ENCODE results near the gene GAS2. TPM values are rescaled to one million over a fixed set of nuclear protein-coding genes. Genes with fewer than 3 reads are reported as not detected.
A peak's percentile ranks its signal among the peaks of the same experiment; 100 is the strongest.
"Not testable (repeated sequence)": the region's sequence is repeated elsewhere in the genome, so short reads cannot be mapped to it uniquely, and the experiment has no call there.

Gene GAS2
- total and polyA plus RNA-seq, 5 experiments from 2014 or later = 2.9 to 6.0 (median 5.0) TPM

GRCh38 chr11:22641559-22641958, 24.9 kb upstream of the GAS2 start:
- H3K27ac Mint-ChIP-seq = no peak overlapping the region
- DNase-seq (no peak), ATAC-seq (no peak)
- peaks cover 0 to 5% (median 1%) of the 10 kb centered on the region in 4 donors for H3K4me1 Mint-ChIP-seq
- H3K36me3 Mint-ChIP-seq = peaks cover 0 to 3% (median 0%) of the 10 kb centered on the region in 3 donors
- H3K9me3 Mint-ChIP-seq = no peaks in the 10 kb centered on the region
- no peaks in the 10 kb centered on the region for H3K27me3 Mint-ChIP-seq
- POLR2A ChIA-PET = no interaction called here
- H3K4me3 Mint-ChIP-seq = no peak overlapping the region

- not testable (repeated sequence) for H3K27ac Mint-ChIP-seq, H3K27me3 Mint-ChIP-seq
Observed at GRCh38 chr11:22652346-22652745, 14.1 kb upstream of the GAS2 start.

GRCh38 chr11:22656130-22656529, 10.3 kb upstream of the GAS2 start:
- Mint-ChIP-seq H3K4me1 (peaks cover 16 to 20% (median 18%) of the 10 kb centered on the region in 4 donors), H3K27me3 (peaks cover 0 to 2% (median 0%) of the 10 kb centered on the region in 5 donors), H3K4me3 (no peak overlapping the region), H3K27ac (peak overlapping the region in 7 of 10 donors; percentile 0 to 82 (median 17)), H3K36me3 (peaks cover 0 to 6% (median 4%) of the 10 kb centered on the region in 3 donors), H3K9me3 (peaks cover 0 to 7% (median 0%) of the 10 kb centered on the region in 9 donors)
- no peak for ATAC-seq
- no peak for DNase-seq
- POLR2A ChIA-PET = interaction anchor here (1.8 kb wide), 1 partner anchor 30 kb away, joined by 10 read pairs; the partner anchor contains the start of gene FANCF

More at GRCh38 chr11:22652346-22652745, 14.1 kb upstream of the GAS2 start:
- H3K4me3 Mint-ChIP-seq, H3K36me3 Mint-ChIP-seq, ATAC-seq, DNase-seq, POLR2A ChIA-PET: not testable (repeated sequence)
- Mint-ChIP-seq H3K4me1 (peaks cover 13 to 15% (median 15%) of the 10 kb centered on the region in 4 donors), H3K9me3 (peaks cover 0 to 11% (median 2%) of the 10 kb centered on the region in 9 donors)

- H3K36me3 Mint-ChIP-seq = peaks cover 0 to 5% (median 4%) of the 10 kb centered on the region in 3 donors
- H3K4me3 Mint-ChIP-seq = peak overlapping the region in 9 of 10 donors; percentile 1 to 67 (median 23)
- POLR2A ChIA-PET = interaction anchor here (1.0 to 1.8 kb wide), 2 partner anchors 30 to 32 kb away, joined by 3 to 10 read pairs; partner anchors contain the start of gene FANCF
- ATAC-seq = peak; percentile 62 to 97
- peaks cover 0 to 4% (median 0%) of the 10 kb centered on the region in 5 donors for H3K27me3 Mint-ChIP-seq
- peak in 4 of 10 donors; percentile 31 to 60 (median 50) for DNase-seq
- H3K9me3 Mint-ChIP-seq = peaks cover 0 to 4% (median 0%) of the 10 kb centered on the region in 9 donors
- peaks cover 16 to 20% (median 18%) of the 10 kb centered on the region in 4 donors for H3K4me1 Mint-ChIP-seq
- peak overlapping the region; percentile 21 to 83 (median 68) for H3K27ac Mint-ChIP-seq
Observed at GRCh38 chr11:22657101-22657694, 9.2 kb upstream of the GAS2 start.

GRCh38 chr11:22659783-22660182, 6.6 kb upstream of the GAS2 start:
- Mint-ChIP-seq H3K4me1 (peaks cover 16 to 20% (median 17%) of the 10 kb centered on the region in 4 donors), H3K27ac (no peak overlapping the region), H3K4me3 (no peak overlapping the region), H3K9me3 (no peaks in the 10 kb centered on the region), H3K36me3 (peaks cover 0 to 3% (median 0%) of the 10 kb centered on the region in 3 donors), H3K27me3 (peaks cover 0 to 12% (median 5%) of the 10 kb centered on the region in 5 donors)
- ATAC-seq (no peak), DNase-seq (no peak)
- POLR2A ChIA-PET = interaction anchor here (1.1 kb wide), 1 partner anchor 36 kb away, joined by 3 read pairs; no protein-coding TSS in a partner anchor

GRCh38 chr11:22666688-22667439, 453 bp downstream of the GAS2 start:
- DNase-seq = peak in 5 of 10 donors; percentile 1 to 31 (median 19)

GRCh38 chr11:22668005-22668796, 1.8 kb downstream of the GAS2 start:
- POLR2A ChIA-PET = no interaction called here
- H3K27me3 Mint-ChIP-seq = peaks cover 26 to 65% (median 37%) of the 10 kb centered on the region in 5 donors
- peak overlapping the region in 3 of 10 donors; percentile 2 to 76 (median 59) for H3K4me3 Mint-ChIP-seq
- no peaks in the 10 kb centered on the region for H3K9me3 Mint-ChIP-seq
- H3K36me3 Mint-ChIP-seq = peaks cover 0 to 3% (median 0%) of the 10 kb centered on the region in 3 donors
- no peak overlapping the region for H3K27ac Mint-ChIP-seq
- DNase-seq (no peak), ATAC-seq (no peak)
- peaks cover 6 to 18% (median 11%) of the 10 kb centered on the region in 4 donors for H3K4me1 Mint-ChIP-seq

More at GRCh38 chr11:22666688-22667439, 453 bp downstream of the GAS2 start:
- H3K27me3 Mint-ChIP-seq = peaks cover 26 to 65% (median 39%) of the 10 kb centered on the region in 5 donors
- POLR2A ChIA-PET = no interaction called here
- peaks cover 6 to 18% (median 11%) of the 10 kb centered on the region in 4 donors for H3K4me1 Mint-ChIP-seq
- ATAC-seq = peak; percentile 68 to 86
- H3K27ac Mint-ChIP-seq = no peak overlapping the region
- H3K9me3 Mint-ChIP-seq = no peaks in the 10 kb centered on the region
- peaks cover 0 to 3% (median 0%) of the 10 kb centered on the region in 3 donors for H3K36me3 Mint-ChIP-seq
- peak overlapping the region; percentile 61 to 88 (median 76) for H3K4me3 Mint-ChIP-seq

- H3K27ac Mint-ChIP-seq = no peak overlapping the region
- H3K4me1 Mint-ChIP-seq = peaks cover 6 to 18% (median 11%) of the 10 kb centered on the region in 4 donors
- no peaks in the 10 kb centered on the region for H3K36me3 Mint-ChIP-seq
- DNase-seq = no peak
- H3K4me3 Mint-ChIP-seq = no peak overlapping the region
- H3K27me3 Mint-ChIP-seq = peaks cover 24 to 59% (median 40%) of the 10 kb centered on the region in 5 donors
- ATAC-seq = no peak
- POLR2A ChIA-PET = no interaction called here
- H3K9me3 Mint-ChIP-seq = no peaks in the 10 kb centered on the region
Observed at GRCh38 chr11:22669368-22669767, 3.0 kb downstream of the GAS2 start.

GRCh38 chr11:22670830-22671229, 4.4 kb downstream of the GAS2 start:
- DNase-seq (peak in 2 of 10 donors; percentile 33 to 38), ATAC-seq (peak; percentile 42 to 58)
- Mint-ChIP-seq H3K27ac (no peak overlapping the region), H3K36me3 (no peaks in the 10 kb centered on the region), H3K9me3 (no peaks in the 10 kb centered on the region), H3K4me1 (peaks cover 6 to 16% (median 10%) of the 10 kb centered on the region in 4 donors), H3K27me3 (peaks cover 19 to 54% (median 37%) of the 10 kb centered on the region in 5 donors), H3K4me3 (no peak overlapping the region)
- POLR2A ChIA-PET = interaction anchor here (1.6 kb wide), 1 partner anchor 158 kb away, joined by 5 read pairs; the partner anchor contains the start of gene SVIP

GRCh38 chr11:22671751-22672150, 5.3 kb downstream of the GAS2 start:
- no peaks in the 10 kb centered on the region for H3K36me3 Mint-ChIP-seq
- no peaks in the 10 kb centered on the region for H3K9me3 Mint-ChIP-seq
- peaks cover 12 to 48% (median 30%) of the 10 kb centered on the region in 5 donors for H3K27me3 Mint-ChIP-seq
- ATAC-seq (no peak), DNase-seq (no peak)
- peaks cover 0 to 7% (median 4%) of the 10 kb centered on the region in 4 donors for H3K4me1 Mint-ChIP-seq
- POLR2A ChIA-PET = interaction anchor here (1.6 kb wide), 1 partner anchor 157 kb away, joined by 5 read pairs; the partner anchor contains the start of gene SVIP
- H3K4me3 Mint-ChIP-seq = no peak overlapping the region
- H3K27ac Mint-ChIP-seq = no peak overlapping the region

- no peak overlapping the region for H3K27ac Mint-ChIP-seq
Observed at GRCh38 chr11:22674470-22675439, 8.3 kb downstream of the GAS2 start.

More at GRCh38 chr11:22674470-22675439, 8.3 kb downstream of the GAS2 start:
- POLR2A ChIA-PET = no interaction called here
- no peak for ATAC-seq
- no peaks in the 10 kb centered on the region for H3K4me1 Mint-ChIP-seq
- H3K36me3 Mint-ChIP-seq = no peaks in the 10 kb centered on the region
- H3K9me3 Mint-ChIP-seq = no peaks in the 10 kb centered on the region
- peaks cover 4 to 27% (median 11%) of the 10 kb centered on the region in 5 donors for H3K27me3 Mint-ChIP-seq
- DNase-seq = no peak
- no peak overlapping the region for H3K4me3 Mint-ChIP-seq

Measured in naive thymus-derived CD8-positive, alpha-beta T cell (primary cell).